GM06990 (cell line): ENCODE measurements around the gene STK32B.

Source experiments
- DNase-seq: peaks from one replicate; pipeline ENCODE4 v3.0.0-alpha.2; 2011; ENCODE audit not compliant: insufficient read length; ENCODE audit errors: extremely low read depth
- H3K27me3 ChIP-seq: replicated peaks from 2 replicates; pipeline ENCODE4 v1.6.0; 2011; ENCODE audit warnings: low read length; ENCODE audit not compliant: control insufficient read depth, insufficient read depth
- H3K36me3 ChIP-seq: 2 replicates; pipeline ENCODE4 v1.5.1; 2011; ENCODE audit warnings: low read length; ENCODE audit not compliant: control insufficient read depth, insufficient read depth
- H3K4me3 ChIP-seq: replicated peaks from 2 replicates; pipeline ENCODE4 v1.5.1; 2011; ENCODE audit warnings: low read depth, mild to moderate bottlenecking, control low read depth, low read length
- CTCF ChIP-seq: IDR thresholded peaks from 2 replicates; pipeline ENCODE4 v1.5.1; 2011; ENCODE audit warnings: low read length, control low read depth, mild to moderate bottlenecking, inconsistent platforms; ENCODE audit not compliant: insufficient read depth, poor library complexity, severe bottlenecking

The STK32B gene

GRCh38 chr4:5101571-5101970, 50.3 kb downstream of the STK32B start:
- no peak for TF ChIP-seq CTCF
- no peak overlapping the region for H3K4me3 ChIP-seq
- no peak for DNase-seq

GRCh38 chr4:5110901-5111300, 59.6 kb downstream of the STK32B start:
- H3K4me3 ChIP-seq: no peak overlapping the region
- DNase-seq: no peak
- TF ChIP-seq CTCF: no peak
- no peaks in the 10 kb centered on the region for H3K36me3 ChIP-seq
- H3K27me3 ChIP-seq: no peaks in the 10 kb centered on the region

More at GRCh38 chr4:5101571-5101970, 50.3 kb downstream of the STK32B start:
- Histone ChIP-seq H3K27me3 (no peaks in the 10 kb centered on the region), H3K36me3 (no peaks in the 10 kb centered on the region)

GRCh38 chr4:5112333-5113095, 61.2 kb downstream of the STK32B start:
- TF ChIP-seq CTCF: no peak
- no peak for DNase-seq

GRCh38 chr4:5114950-5115349, 63.7 kb downstream of the STK32B start:
- no peak for TF ChIP-seq CTCF
- no peak overlapping the region for H3K4me3 ChIP-seq
- DNase-seq: no peak
- H3K27me3 ChIP-seq: no peaks in the 10 kb centered on the region
- no peaks in the 10 kb centered on the region for H3K36me3 ChIP-seq

More at GRCh38 chr4:5112333-5113095, 61.2 kb downstream of the STK32B start:
- H3K36me3 ChIP-seq: no peaks in the 10 kb centered on the region
- no peaks in the 10 kb centered on the region for H3K27me3 ChIP-seq
- H3K4me3 ChIP-seq: no peak overlapping the region

GRCh38 chr4:5118091-5118786, 67.0 kb downstream of the STK32B start:
- no peak for TF ChIP-seq CTCF
- Histone ChIP-seq H3K27me3 (no peaks in the 10 kb centered on the region; the same call in 1 of the 2 replicates), H3K4me3 (no peak overlapping the region), H3K36me3 (no peaks in the 10 kb centered on the region)
- DNase-seq: no peak
